K562 (cell line): ENCODE results near the gene METRNL. TPM values are rescaled to one million over a fixed set of nuclear protein-coding genes. Genes with fewer than 3 reads are reported as not detected.
A peak's percentile ranks its signal among the peaks of the same experiment; 100 is the strongest.

ENCODE experiments used
- ATAC-seq: fragments of 200-7000 bp; cut with Tn5 transposase; 3 replicates; pipeline ENCODE4 v1.9.1; 2020; ENCODE audit warnings: moderate library complexity
- BruUV-seq: library from RNA; stranded (reverse); fragments of 400-500 nt; replicated peaks from 2 replicates; lab custom pipeline; 2021; lab: Mats Ljungman, UMichigan
- CTCF ChIA-PET: fragments of 300-600 bp; formaldehyde crosslinking; extraction: SDS; loops from one replicate; lab custom pipeline; 2021; ENCODE audit warnings: low intra/inter-chr PET ratio; lab: Yijun Ruan, JAX
- POLR2A ChIA-PET: fragments of 300-600, 350-650 bp; sonication (Branson Sonifier 250); formaldehyde crosslinking; extraction: SDS; loops from one replicate; lab custom pipeline; 2021; ENCODE audit warnings: antibody characterized with exemption, inconsistent platforms; lab: Yijun Ruan, JAX
- DNase-seq, 4 experiments: peaks; one replicate each; pipeline versions ENCODE4 v3.0.0 to v3.0.0-alpha.2; 2011 to 2018; ENCODE audit warnings: low spot score in 3 of 4, mixed read lengths in 3 of 4; ENCODE audit errors: extremely low read depth in 1 of 4
- FAIRE-seq: peaks from 2 replicates; lab custom pipeline; 2011; peaks lifted over from hg19 to GRCh38; lab: Jason Lieb, UNC
- H2AFZ ChIP-seq: 2 replicates; pipeline ENCODE4 v1.6.0; 2011; ENCODE audit warnings: low read depth, low read length, control low read depth, inconsistent platforms
- H3K27ac ChIP-seq: fragments of 200-600 bp; 3 replicates; pipeline ENCODE4 v1.8.0; 2011; ENCODE audit warnings: low read depth, mild to moderate bottlenecking, control low read depth, inconsistent platforms, low read length, moderate library complexity, mixed read lengths; ENCODE audit errors: extremely low read depth
- H3K27me3 ChIP-seq, 2 experiments: fragments of 300-600 bp in 1 of 2; 2 replicates in 1 of 2; 3 replicates in 1 of 2; pipeline versions ENCODE4 v1.6.0 to v1.8.0; 2011; ENCODE audit warnings: inconsistent platforms in 2 of 2, low read length in 2 of 2, mild to moderate bottlenecking in 1 of 2, mixed read lengths in 1 of 2, moderate library complexity in 1 of 2; ENCODE audit not compliant: control insufficient read depth in 2 of 2, insufficient read depth in 2 of 2
- H3K36me3 ChIP-seq: fragments of 300-600 bp; 3 replicates; pipeline ENCODE4 v1.8.0; 2011; ENCODE audit warnings: mild to moderate bottlenecking, low read length, inconsistent platforms; ENCODE audit not compliant: control insufficient read depth, insufficient read depth
- H3K4me1 ChIP-seq, 2 experiments: fragments of 200-600 bp in 1 of 2; replicated peaks in 1 of 2; 2 replicates in 1 of 2; 3 replicates in 1 of 2; pipeline versions ENCODE4 v1.5.1 to v1.8.0; 2011; ENCODE audit warnings: inconsistent platforms in 2 of 2, low read length in 2 of 2, mild to moderate bottlenecking in 1 of 2, mixed read lengths in 1 of 2, moderate library complexity in 1 of 2; ENCODE audit not compliant: control insufficient read depth in 2 of 2, insufficient read depth in 2 of 2
- H3K4me2 ChIP-seq: 2 replicates; pipeline ENCODE4 v1.6.1; 2011; ENCODE audit warnings: low read length, control low read depth, inconsistent platforms, mixed read lengths; ENCODE audit not compliant: insufficient read depth
- H3K4me3 ChIP-seq: fragments of 200-600 bp; sonication (generic), shearing (Covaris generic); 2 replicates; pipeline ENCODE4 v1.5.1; 2016; ENCODE audit warnings: control low read depth, inconsistent platforms
- H3K79me2 ChIP-seq: fragments of 200-600 bp; 3 replicates; pipeline ENCODE4 v1.8.0; 2011; ENCODE audit warnings: low read length, inconsistent platforms; ENCODE audit not compliant: control insufficient read depth, insufficient read depth
- H3K9ac ChIP-seq, 2 experiments: 2 replicates each; pipeline versions ENCODE4 v1.6.0 to v1.6.1; 2011; ENCODE audit warnings: low read depth in 2 of 2, low read length in 2 of 2, control low read depth in 1 of 2, inconsistent platforms in 1 of 2, mild to moderate bottlenecking in 1 of 2, mixed read lengths in 1 of 2; ENCODE audit not compliant: insufficient read depth in 1 of 2
- H3K9me1 ChIP-seq: one replicate; pipeline ENCODE4 v1.6.0; 2011; ENCODE audit warnings: inconsistent platforms, mild to moderate bottlenecking, low read length, moderate library complexity; ENCODE audit not compliant: control insufficient read depth, insufficient read depth
- H3K9me3 ChIP-seq: replicated peaks from 2 replicates; pipeline ENCODE4 v1.5.1; 2011; ENCODE audit warnings: low read depth, low read length, inconsistent platforms; ENCODE audit not compliant: control insufficient read depth, insufficient read depth
- H4K20me1 ChIP-seq: replicated peaks from 2 replicates; pipeline ENCODE4 v1.6.1; 2011; ENCODE audit warnings: low read length, inconsistent platforms, mixed read lengths; ENCODE audit not compliant: control insufficient read depth, insufficient read depth
- KDM5B ChIP-seq: fragments of 200-600 bp; sonication (generic); IDR thresholded peaks from 2 replicates; pipeline ENCODE4 v1.6.1; 2012; ENCODE audit warnings: low read depth, mild to moderate bottlenecking, moderate library complexity, low read length, control low read depth, inconsistent platforms; ENCODE audit not compliant: insufficient replicate concordance
- POLR2G ChIP-seq: fragments of 200-400 bp; formaldehyde crosslinking; IDR thresholded peaks from 2 replicates; pipeline ENCODE4 v1.6.1; 2017; ENCODE audit warnings: low read depth, mild to moderate bottlenecking, antibody characterized with exemption, low read length, moderate library complexity
- RB1 ChIP-seq: fragments of 450-650 bp; IDR thresholded peaks from 2 replicates; pipeline ENCODE4 v1.6.1; 2017; ENCODE audit warnings: low read depth, mild to moderate bottlenecking
- RBM22 ChIP-seq: fragments of 200-400 bp; formaldehyde crosslinking; IDR thresholded peaks from 2 replicates; pipeline ENCODE4 v1.6.1; 2018; ENCODE audit warnings: low read length, low read depth; ENCODE audit not compliant: poor library complexity, severe bottlenecking
- SMARCA4 ChIP-seq: fragments of 450-650 bp; IDR thresholded peaks from 2 replicates; pipeline ENCODE4 v1.6.1; 2016
- ZBTB7A ChIP-seq: IDR thresholded peaks from 2 replicates; pipeline ENCODE4 v1.6.1; 2011; ENCODE audit warnings: low read depth, mild to moderate bottlenecking, low read length, moderate library complexity, borderline replicate concordance; ENCODE audit not compliant: control insufficient read depth
- ZFP36 ChIP-seq: fragments of 150-350 bp; IDR thresholded peaks from 2 replicates; pipeline ENCODE4 v1.6.1; 2018; ENCODE audit warnings: low read length, low read depth; ENCODE audit not compliant: partially characterized antibody
- ZNF583 ChIP-seq: fragments of 250-450 bp; sonication (Bioruptor Pico); IDR thresholded peaks from 2 replicates; pipeline ENCODE4 v1.4.0; 2020
- WGBS: fragments of 100-300 bp; shearing (Covaris generic); methylation state at CpG from one replicate; pipeline ENCODE4 v1.1.6; 2016; ENCODE audit warnings: low coverage, mixed read lengths; ENCODE audit not compliant: insufficient coverage; ENCODE audit errors: missing lambda C conversion rate; 5-methylcytosine and 5-hydroxymethylcytosine counted together
- in situ Hi-C: fragments of 300-500 bp; cut with MboI; formaldehyde crosslinking; loops from 4 replicates; pipeline ENCODE4 v1.15.0; 2018; ENCODE audit warnings: inconsistent platforms, mixed read lengths
- intact Hi-C: fragments of 100-400 bp; cut with micrococcal nuclease; formaldehyde crosslinking; loops from 2 replicates; pipeline ENCODE4 v1.14.2; 2022
- polyA plus RNA-seq, 8 experiments: library from polyadenylated mRNA; depleted of rRNA in 4 of 8; stranded (reverse) in 5 of 8; unstranded in 3 of 8; fragments of >200 nt; fragmentation: Nextera tagmentation in 2 of 8; fragmentation: Illumina TruSeq in 1 of 8; extraction: Ambion mirVana in 2 of 8; extraction: Trizol in 1 of 8; gene quantifications; 2 replicates each; pipeline versions ENCODE4 v1.2.1 to v1.2.3, GENCODE V29; 2011 to 2014; ENCODE audit warnings: inconsistent platforms in 1 of 8, missing spikeins in 1 of 8
- total RNA-seq, 7 experiments: library from RNA; depleted of rRNA in 6 of 7; stranded (reverse); fragments of >200 nt in 6 of 7; fragmentation: Illumina TruSeq in 2 of 7; extraction: Trizol in 2 of 7; gene quantifications; 2 replicates each; pipeline versions ENCODE4 v1.2.1 to v1.2.3, GENCODE V29; 2011 to 2021; ENCODE audit warnings: low replicate concordance in 1 of 7
- TF ChIP-seq, protein P1 (sequence below): fragments of 250-450 bp; sonication (Bioruptor Pico); IDR thresholded peaks from 2 replicates; pipeline ENCODE4 v1.8.0; 2021; ENCODE audit warnings: moderate library complexity, mild to moderate bottlenecking, inconsistent platforms
- TF ChIP-seq, protein P2 (sequence below): fragments of 450-650 bp; IDR thresholded peaks from 2 replicates; pipeline ENCODE4 v1.6.1; 2016; ENCODE audit warnings: low read depth, mild to moderate bottlenecking, moderate library complexity
- TF ChIP-seq, protein P3 (sequence below): sonication (generic); formaldehyde crosslinking; IDR thresholded peaks from 2 replicates; pipeline ENCODE4 v1.8.0; 2022; ENCODE audit warnings: mild to moderate bottlenecking, missing genetic modification reagents

The METRNL gene
- total and polyA plus RNA-seq, 9 of the 15 experiments (the other 6 are each of a cell fraction or from before 2014, with no cell fraction given): 0.17 to 31.8 (median 2.9) TPM

DNA sequence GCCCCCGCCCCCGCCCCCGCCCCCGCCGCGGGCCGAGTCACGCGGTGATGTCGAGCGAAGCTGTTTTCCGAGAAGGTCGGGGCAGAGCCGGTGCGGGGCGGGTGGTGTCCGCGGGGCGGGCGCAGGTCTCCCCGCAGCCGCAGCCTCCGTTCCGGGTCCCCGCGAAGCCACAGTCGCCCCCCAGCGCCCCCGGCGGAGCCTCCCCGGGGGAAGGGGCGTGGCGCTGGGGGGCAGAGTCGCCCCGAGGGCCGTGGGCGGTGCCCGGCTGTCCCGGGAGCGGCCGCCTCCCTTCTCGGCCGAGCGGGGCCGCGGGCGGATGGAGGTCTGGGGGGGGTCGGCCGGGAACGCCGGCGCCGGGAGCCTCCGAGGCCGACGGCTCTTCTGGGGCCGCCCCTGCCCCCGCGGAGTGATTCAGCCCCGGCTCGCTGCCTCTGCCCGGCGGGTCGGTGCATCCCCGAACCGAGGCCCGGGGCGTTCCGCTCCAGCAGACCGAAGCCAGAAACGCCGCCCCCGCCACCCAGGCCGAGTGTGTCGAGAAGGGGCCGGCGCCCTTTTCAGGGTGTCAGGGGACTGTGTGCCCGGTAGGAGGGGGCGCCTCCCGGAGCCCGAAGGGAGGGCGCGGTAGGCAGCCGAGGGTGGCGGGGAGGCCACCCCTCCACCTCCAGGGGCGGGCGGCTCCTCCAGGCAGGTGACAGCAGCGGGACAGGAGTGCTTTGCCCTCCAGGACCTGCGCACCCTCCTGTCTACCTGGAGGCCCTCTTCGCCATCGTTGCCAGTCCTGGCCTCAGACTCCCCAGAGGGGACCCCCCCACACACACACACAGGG lies 1.7 kb downstream of the METRNL start:
- Histone ChIP-seq H3K4me1 (peaks cover 13 to 72% of the 10 kb centered on the region in 2 experiments), H3K36me3 (peaks cover 43% of the 10 kb centered on the region; the same call in 2 of the 3 replicates), H3K9ac (peak overlapping the region; percentile 38 to 91; a peak in 3 of 4 replicates), H3K4me2 (peak overlapping the region; percentile 18; the same call in 1 of the 2 replicates), H3K79me2 (peaks cover 53% of the 10 kb centered on the region), H3K9me3 (no peaks in the 10 kb centered on the region), H4K20me1 (peaks cover 36% of the 10 kb centered on the region), H3K4me3 (peak overlapping the region; percentile 66), H3K27ac (peak overlapping the region; percentile 75; the same call in 1 of the 3 replicates), H3K9me1 (peaks cover 3% of the 10 kb centered on the region), H3K27me3 (peaks cover 0 to 5% of the 10 kb centered on the region in 2 experiments; a peak in 1 of 5 replicates), H2AFZ (no peak overlapping the region)
- in situ Hi-C loops (no loop called here), intact Hi-C loops (no loop called here)
- ChIA-PET CTCF (no interaction called here), POLR2A (no interaction called here)
- WGBS: 7% methylated on average over 25 of the region's 91 CpGs
- BruUV-seq: no TSS peak
- DNase-seq (peak; percentile 49 to 84 (median 67)), ATAC-seq (peak; percentile 32), FAIRE-seq (no peak)
- TF ChIP-seq ZBTB7A (peak; percentile 70; the same call in 1 of the 2 replicates), KDM5B (peak; percentile 26), RB1 (0 out of 2 replicates have a peak, but pooled peaks have one; percentile 9), ZFP36 (no peak), SMARCA4 (no peak), RBM22 (no peak), POLR2G (peak; percentile 66), ZNF583 (CRISPR knock-in tag) (no peak)
- TF ChIP-seq, protein P1, sequence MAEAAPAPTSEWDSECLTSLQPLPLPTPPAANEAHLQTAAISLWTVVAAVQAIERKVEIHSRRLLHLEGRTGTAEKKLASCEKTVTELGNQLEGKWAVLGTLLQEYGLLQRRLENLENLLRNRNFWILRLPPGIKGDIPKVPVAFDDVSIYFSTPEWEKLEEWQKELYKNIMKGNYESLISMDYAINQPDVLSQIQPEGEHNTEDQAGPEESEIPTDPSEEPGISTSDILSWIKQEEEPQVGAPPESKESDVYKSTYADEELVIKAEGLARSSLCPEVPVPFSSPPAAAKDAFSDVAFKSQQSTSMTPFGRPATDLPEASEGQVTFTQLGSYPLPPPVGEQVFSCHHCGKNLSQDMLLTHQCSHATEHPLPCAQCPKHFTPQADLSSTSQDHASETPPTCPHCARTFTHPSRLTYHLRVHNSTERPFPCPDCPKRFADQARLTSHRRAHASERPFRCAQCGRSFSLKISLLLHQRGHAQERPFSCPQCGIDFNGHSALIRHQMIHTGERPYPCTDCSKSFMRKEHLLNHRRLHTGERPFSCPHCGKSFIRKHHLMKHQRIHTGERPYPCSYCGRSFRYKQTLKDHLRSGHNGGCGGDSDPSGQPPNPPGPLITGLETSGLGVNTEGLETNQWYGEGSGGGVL (CRISPR knock-in tag): no peak
- TF ChIP-seq, protein P2, sequence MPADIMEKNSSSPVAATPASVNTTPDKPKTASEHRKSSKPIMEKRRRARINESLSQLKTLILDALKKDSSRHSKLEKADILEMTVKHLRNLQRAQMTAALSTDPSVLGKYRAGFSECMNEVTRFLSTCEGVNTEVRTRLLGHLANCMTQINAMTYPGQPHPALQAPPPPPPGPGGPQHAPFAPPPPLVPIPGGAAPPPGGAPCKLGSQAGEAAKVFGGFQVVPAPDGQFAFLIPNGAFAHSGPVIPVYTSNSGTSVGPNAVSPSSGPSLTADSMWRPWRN: no peak
- TF ChIP-seq, protein P3, sequence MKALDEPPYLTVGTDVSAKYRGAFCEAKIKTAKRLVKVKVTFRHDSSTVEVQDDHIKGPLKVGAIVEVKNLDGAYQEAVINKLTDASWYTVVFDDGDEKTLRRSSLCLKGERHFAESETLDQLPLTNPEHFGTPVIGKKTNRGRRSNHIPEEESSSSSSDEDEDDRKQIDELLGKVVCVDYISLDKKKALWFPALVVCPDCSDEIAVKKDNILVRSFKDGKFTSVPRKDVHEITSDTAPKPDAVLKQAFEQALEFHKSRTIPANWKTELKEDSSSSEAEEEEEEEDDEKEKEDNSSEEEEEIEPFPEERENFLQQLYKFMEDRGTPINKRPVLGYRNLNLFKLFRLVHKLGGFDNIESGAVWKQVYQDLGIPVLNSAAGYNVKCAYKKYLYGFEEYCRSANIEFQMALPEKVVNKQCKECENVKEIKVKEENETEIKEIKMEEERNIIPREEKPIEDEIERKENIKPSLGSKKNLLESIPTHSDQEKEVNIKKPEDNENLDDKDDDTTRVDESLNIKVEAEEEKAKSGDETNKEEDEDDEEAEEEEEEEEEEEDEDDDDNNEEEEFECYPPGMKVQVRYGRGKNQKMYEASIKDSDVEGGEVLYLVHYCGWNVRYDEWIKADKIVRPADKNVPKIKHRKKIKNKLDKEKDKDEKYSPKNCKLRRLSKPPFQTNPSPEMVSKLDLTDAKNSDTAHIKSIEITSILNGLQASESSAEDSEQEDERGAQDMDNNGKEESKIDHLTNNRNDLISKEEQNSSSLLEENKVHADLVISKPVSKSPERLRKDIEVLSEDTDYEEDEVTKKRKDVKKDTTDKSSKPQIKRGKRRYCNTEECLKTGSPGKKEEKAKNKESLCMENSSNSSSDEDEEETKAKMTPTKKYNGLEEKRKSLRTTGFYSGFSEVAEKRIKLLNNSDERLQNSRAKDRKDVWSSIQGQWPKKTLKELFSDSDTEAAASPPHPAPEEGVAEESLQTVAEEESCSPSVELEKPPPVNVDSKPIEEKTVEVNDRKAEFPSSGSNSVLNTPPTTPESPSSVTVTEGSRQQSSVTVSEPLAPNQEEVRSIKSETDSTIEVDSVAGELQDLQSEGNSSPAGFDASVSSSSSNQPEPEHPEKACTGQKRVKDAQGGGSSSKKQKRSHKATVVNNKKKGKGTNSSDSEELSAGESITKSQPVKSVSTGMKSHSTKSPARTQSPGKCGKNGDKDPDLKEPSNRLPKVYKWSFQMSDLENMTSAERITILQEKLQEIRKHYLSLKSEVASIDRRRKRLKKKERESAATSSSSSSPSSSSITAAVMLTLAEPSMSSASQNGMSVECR (CRISPR knock-in tag): peak; percentile 42; the same call in 1 of the 2 replicates
